Effector CD8-positive, alpha-beta T cell (primary cell): ENCODE data around the gene ENDOD1.
"Not testable (repeated sequence)": the region's sequence is repeated elsewhere in the genome, so short reads cannot be mapped to it uniquely, and the experiment has no call there.

Experiments
- DNase-seq: peaks from one replicate; lab custom pipeline; 2025; lab: John Stamatoyannopoulos, UW

ENDOD1 gene

GRCh38 chr11:95104121-95104830 lies 14.6 kb downstream of the ENDOD1 start:
- DNase-seq, result no peak

- no peak for DNase-seq
These were observed 15.2 kb downstream of the ENDOD1 start for GRCh38 chr11:95104856-95105255.

DNA sequence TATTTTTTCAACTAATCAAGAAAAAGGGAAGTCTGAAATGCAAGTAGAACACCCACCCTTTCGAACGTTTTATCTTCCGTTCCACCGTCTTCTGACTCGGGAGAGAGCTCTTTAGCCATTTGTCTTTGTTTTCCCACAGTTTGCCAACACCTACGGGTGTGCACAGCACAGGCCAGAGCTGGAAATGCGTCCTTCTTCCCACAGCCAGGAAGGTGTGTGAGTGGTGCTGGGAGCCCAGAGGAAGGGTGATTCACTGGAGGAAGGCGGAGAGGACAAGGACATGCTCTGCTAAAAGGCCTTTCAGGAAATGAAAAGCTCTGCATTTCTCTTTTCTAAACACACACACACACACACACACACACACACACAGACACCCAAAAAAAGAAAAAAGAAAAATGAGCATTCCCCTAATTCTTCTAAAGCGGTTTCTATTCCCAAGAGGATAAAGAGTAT lies 18.5 kb downstream of the ENDOD1 start:
- DNase-seq, result no peak

DNA sequence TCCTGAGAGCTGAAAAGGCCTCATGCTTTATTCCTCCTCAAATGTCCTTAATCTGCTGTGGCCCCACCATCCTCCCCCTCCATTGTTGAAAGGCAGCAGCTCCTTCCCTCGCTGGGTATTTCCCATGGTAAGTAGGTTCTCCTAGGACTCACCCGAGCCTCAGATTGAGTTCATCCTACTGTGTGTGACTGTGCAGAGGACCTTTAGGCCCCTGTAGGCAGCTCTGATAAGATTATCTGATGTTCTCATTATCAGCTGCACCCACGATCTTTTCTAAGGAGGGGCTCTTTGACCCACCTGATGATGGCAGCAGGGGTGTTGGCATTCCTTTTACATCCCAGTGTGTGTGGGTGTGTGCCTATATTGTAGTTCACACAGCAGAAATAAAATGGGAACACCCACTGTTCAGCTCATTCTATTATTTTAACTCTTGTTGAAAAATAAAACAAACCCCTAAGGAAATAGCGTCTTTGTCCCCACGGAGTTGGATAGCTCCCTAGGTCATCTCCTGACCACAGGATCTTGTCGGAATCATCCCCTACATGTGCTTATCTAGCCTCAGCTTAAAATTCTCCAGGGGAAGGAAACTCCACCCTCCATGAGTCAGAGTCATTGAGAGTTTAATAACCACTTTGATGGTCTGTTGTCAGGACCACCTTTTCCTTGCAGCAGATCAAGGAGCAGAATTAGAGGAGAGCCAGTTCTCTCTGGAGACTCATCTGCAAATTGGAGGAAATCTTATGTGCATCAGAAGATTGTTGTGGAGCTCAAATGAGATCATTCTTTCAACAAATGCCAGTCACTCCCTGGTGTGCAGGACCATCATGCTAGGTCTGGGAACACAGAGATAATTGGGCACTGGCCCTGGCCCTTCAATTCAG lies 19.3 kb downstream of the ENDOD1 start:
- no peak for DNase-seq

GRCh38 chr11:95111471-95111870 lies 21.8 kb downstream of the ENDOD1 start:
- DNase-seq, result not testable (repeated sequence)

DNA sequence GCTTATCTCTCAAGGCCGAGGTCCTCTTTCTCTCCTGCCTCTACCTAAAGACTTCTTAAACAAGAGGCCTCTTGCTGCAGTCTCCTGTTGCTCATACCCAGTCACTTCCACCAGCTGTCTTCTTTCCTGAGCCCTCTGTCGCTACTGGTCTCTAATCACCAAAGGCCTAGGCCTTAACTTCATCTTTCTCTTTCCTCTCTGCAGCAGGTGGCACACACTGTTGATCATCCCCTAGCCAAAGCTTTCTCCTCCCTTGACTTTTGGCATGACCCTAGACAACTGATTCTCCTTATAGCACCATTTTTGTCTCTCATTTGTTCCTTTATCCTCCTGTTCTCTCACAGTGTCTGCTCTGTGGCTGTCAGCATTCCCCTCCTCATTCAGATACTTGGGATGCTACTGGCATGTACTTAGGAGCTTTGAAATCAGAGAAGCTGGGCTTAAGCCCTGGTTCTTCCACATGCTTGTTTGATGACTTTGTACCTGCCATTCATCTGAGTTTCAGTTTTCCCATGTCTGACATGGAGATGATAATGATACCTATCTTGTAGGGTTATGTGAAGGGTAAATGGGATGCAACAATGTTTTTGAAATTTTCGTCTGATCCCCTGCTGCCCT lies 22.4 kb downstream of the ENDOD1 start:
- no peak for DNase-seq

- DNase-seq, result no peak
These were observed 26.0 kb downstream of the ENDOD1 start for GRCh38 chr11:95115597-95115996.

GRCh38 chr11:95119361-95120060 lies 29.9 kb downstream of the ENDOD1 start:
- no peak for DNase-seq

DNA sequence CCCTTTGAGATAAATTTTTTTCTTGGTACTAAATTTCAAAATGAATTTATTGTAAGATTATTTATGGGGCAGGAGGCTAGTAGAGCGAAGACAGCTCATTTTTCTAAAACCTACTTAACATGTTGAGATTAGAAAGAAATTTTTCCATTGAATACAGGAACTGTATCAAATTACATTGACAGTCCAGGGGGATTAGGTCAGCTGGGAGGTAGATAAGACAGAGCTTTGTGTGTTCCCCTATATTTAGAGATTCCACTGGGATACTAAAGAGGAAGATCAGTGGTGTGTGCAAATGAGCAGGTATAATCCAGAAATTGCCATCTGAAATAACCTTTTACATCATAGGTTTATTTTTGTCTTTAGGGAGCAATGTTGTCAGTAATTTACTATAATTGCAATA lies 32.1 kb downstream of the ENDOD1 start:
- no peak for DNase-seq

GRCh38 chr11:95123556-95123955 lies 33.9 kb downstream of the ENDOD1 start:
- no peak for DNase-seq

- no peak for DNase-seq
These were observed 39.0 kb downstream of the ENDOD1 start for GRCh38 chr11:95128602-95129001.

DNA sequence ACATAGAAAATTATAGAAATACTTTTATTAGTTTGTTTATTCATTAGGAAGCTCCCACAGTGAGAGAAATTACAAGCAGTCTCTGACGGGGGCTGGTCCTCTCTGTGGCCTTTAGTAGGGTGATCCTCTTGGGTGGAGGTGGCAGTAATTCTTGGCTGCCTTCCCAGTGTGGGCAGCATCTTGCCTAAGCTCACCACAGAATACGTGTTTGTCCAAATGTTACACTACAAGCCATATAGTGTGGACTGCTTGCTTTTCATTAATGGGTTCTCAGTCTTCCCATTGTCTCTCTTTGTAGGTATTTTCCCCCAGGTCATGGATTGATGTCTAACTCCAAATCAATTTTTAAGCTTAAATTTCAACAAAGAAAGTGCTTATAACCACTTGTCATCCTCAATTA lies 43.3 kb downstream of the ENDOD1 start:
- no peak for DNase-seq

DNA sequence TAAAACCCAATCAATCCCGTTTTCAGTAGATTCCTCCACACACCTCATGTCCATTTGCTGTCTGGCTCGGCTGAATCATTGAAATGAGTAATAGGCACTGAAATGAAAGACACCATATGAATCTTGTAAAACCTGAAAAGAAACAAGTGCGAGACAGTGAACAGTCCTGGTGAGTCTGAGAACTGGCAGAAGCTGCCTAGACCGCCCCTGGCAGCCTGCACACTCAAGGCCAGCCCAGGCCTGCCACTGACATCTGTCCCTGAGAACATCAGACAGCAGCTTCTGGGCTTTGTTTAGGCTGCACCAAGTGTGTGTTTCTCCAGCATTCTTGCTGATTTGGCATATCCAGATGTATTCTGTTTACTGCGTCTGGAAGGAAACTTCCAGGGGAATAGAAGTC lies 44.8 kb downstream of the ENDOD1 start:
- DNase-seq, result no peak

DNA sequence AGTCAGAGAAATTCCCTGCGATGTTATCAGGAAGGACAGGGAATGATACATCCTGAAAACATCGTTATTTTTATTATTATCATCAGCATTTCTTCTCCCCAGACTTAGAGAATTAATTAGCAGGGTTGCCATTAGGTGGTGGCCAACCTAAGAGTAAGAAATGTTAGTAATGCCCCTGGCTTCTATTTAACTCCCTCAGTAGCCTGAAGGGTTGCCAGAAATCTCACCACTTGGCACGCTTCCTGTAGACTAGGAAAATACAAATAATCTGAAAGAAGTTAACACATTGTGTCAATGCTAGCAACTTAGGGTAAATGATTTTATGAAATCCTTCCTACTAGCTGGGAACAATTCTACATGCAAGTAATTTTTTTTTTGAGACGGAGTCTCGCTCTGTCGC lies 45.5 kb downstream of the ENDOD1 start:
- DNase-seq, result no peak

DNA sequence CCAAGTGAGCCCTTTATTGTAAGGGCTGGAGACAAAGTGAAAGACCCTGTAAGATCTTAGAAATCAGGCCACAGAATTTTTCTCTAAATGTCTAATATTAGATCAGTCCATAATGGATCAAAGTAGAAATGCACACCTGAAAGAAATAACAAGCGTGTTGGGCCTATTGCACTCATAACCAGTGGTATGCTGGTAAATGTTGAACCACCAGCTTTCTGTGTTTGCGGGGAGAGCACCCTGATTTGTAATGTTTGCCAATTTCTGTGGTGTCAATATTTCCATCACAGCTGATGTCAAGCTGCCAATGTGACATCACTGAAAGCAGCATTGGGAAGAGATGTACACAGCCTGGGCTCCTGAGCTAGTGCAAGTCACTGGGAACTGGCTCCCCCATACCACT lies 46.2 kb downstream of the ENDOD1 start:
- no peak for DNase-seq

- DNase-seq, result not testable (repeated sequence)
These were observed 47.1 kb downstream of the ENDOD1 start for GRCh38 chr11:95136747-95137146.

DNA sequence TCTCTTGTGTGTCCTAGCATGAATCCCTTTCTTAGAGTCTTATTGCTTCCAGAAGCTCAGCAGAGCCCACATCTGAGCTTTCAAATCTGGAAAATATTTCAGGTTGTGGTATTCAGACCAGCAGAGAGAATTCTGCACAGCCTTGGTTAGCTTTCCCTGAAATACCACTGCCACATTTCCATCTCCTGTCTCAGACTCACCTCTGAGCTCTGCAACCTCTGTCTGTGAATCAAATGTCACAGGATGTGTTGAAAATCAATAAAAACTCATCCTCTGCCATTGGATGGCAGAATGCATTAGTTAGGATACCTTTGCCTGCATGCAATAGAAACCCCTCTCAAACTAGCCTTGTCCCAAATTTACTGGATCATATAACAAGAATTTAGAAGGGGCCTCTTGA lies 47.7 kb downstream of the ENDOD1 start:
- no peak for DNase-seq

GRCh38 chr11:95138448-95138847 lies 48.8 kb downstream of the ENDOD1 start:
- no peak for DNase-seq

DNA sequence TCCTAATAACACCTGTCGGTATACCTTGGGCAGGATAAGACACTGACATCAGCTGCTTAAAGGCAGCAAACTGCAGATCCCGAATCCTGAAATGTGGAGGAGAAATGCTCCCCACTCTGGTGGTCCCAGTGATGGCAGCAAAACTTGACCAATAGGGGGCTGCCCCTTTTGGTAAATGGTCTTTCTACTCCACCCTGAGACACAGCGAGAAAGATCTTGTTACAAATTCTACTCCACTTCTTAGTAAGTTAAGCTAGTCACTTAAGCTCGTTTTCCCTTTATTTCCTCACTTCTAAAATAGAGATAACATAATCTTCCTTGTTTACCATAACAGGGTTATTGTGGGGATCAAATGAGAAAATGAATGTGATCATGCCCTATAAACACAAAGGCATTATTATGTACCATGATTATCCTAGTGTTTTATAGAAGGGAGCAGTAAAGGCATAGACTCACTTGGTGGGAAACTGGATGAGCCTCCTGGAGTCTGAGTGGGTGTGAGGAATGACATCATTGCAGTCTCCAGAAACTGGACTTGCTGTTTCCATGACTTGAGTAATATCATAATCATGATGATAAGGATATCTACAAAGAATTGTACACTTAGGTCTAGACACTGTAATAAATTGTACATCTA lies 50.9 kb downstream of the ENDOD1 start:
- DNase-seq, result no peak

DNA sequence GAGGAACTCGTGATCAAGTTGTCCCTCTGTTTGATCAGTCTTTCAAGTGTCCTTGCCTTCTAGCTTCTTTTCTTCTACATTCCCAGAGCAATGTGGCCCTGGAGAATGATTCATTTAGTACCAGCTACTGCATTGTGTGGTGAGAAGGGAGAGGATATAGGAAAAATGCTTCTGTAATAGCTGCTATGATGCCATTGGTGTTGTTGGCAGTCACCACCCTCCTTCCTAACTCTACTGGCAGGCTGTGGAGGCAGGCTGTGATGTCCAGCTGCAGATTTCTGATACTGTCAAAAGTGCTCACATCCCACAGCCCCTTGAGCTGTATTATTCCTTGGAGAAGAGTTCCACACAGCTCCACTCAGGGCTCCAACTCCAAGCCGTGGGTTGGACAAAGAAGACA lies 52.8 kb downstream of the ENDOD1 start:
- no peak for DNase-seq

DNA sequence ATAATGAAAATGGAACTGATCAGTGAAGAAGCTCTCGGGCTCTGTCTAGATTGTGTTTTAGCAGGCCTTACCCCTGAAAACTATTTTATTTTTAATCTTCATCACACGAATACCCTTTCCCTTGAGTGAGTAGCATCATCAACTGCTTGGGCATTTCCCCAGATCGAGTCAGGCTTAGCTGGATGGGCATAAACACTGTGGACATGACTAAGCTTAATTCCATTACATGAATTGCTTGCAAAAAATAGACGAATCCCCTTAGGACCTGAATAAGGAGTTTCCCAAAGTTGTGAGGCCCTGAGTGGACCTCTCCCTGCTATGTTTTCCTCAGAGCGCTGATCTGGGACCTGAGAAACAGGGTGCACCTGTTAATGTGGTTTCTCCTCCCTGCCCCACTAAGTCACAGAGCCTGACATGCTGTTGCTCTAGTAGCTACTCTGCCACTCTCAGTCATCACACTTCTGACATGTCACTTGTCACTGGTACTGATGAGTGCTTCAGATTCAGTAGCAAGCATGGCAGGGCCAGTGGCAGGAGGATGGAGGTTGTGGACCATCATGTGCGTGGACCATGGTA lies 53.5 kb downstream of the ENDOD1 start:
- no peak for DNase-seq
